Ishikawa (cell line): ENCODE data around the gene LIMS2.

Experiments
- CEBPB ChIP-seq: IDR thresholded peaks from 2 replicates; pipeline ENCODE4 v1.6.1; 2012
- CREB1 ChIP-seq: IDR thresholded peaks from 2 replicates; pipeline ENCODE4 v1.6.1; 2012; ENCODE audit warnings: low read depth
- EGR1 ChIP-seq: IDR thresholded peaks from 2 replicates; pipeline ENCODE4 v1.6.1; 2012
- EP300 ChIP-seq: IDR thresholded peaks from 2 replicates; pipeline ENCODE4 v1.6.1; 2012; ENCODE audit warnings: borderline replicate concordance
- FOXM1 ChIP-seq: IDR thresholded peaks from 2 replicates; pipeline ENCODE4 v1.6.1; 2012; ENCODE audit warnings: low read depth, borderline replicate concordance
- NFIC ChIP-seq: IDR thresholded peaks from 2 replicates; pipeline ENCODE4 v1.6.1; 2012
- RAD21 ChIP-seq: IDR thresholded peaks from 2 replicates; pipeline ENCODE4 v1.6.1; 2012; ENCODE audit warnings: low read depth
- TAF1 ChIP-seq: IDR thresholded peaks from 2 replicates; pipeline ENCODE4 v1.6.1; 2012; ENCODE audit warnings: low read depth, mild to moderate bottlenecking
- TCF12 ChIP-seq: IDR thresholded peaks from 2 replicates; pipeline ENCODE4 v1.6.1; 2012; ENCODE audit warnings: low read depth
- TEAD4 ChIP-seq: IDR thresholded peaks from 2 replicates; pipeline ENCODE4 v1.6.1; 2012
- YY1 ChIP-seq: IDR thresholded peaks from 2 replicates; pipeline ENCODE4 v1.6.1; 2012; ENCODE audit warnings: low read depth
- ZBTB7A ChIP-seq: IDR thresholded peaks from 2 replicates; pipeline ENCODE4 v1.6.1; 2012; ENCODE audit warnings: low read depth
- TF ChIP-seq, protein P1 (sequence below): IDR thresholded peaks from 2 replicates; pipeline ENCODE4 v1.6.1; 2012
- TF ChIP-seq, protein P2 (sequence below): IDR thresholded peaks from 2 replicates; pipeline ENCODE4 v1.6.1; 2012
- TF ChIP-seq, protein P3 (sequence below): IDR thresholded peaks from 2 replicates; pipeline ENCODE4 v1.6.1; 2012; ENCODE audit warnings: low read depth, mild to moderate bottlenecking

The LIMS2 gene

DNA sequence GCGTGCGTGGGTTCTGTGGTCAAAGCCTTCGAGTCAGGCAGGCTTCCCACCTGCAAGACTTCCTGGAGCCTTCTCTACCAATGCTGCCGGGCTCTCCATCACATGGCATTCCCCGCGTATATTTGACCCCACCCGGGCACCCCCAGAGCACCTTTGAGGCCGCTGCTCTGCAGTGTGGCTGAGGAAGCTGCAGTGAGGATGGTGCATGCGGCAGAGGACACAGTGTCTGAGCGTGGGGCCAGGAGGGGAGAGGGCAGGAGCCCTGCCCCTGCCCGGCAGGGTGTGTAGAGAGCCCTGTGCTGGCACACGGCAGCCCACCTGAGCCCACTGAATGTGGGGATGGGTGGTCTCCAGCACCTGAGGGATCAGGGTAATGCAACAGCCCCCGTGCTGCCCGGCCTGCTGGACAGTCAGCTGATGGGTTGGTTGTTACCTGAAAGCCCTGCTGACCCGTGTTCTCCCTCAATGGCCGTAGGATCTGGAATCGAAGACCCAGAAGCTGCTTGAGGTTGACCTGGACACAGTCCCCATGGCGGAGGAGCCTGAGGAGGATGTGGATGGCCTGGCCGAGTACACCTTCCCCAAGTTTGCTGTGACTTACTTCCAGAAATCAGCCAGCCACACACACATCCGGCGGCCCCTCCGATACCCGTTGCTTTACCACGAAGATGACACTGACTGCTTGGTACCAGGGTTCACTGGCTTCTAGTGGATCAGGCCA lies 66.1 kb downstream of the LIMS2 start:
- TF ChIP-seq NFIC (no peak), TEAD4 (no peak), EGR1 (no peak), YY1 (no peak), CREB1 (no peak), TCF12 (no peak), TAF1 (no peak), FOXM1 (no peak), RAD21 (no peak)
- TF ChIP-seq, protein P1, sequence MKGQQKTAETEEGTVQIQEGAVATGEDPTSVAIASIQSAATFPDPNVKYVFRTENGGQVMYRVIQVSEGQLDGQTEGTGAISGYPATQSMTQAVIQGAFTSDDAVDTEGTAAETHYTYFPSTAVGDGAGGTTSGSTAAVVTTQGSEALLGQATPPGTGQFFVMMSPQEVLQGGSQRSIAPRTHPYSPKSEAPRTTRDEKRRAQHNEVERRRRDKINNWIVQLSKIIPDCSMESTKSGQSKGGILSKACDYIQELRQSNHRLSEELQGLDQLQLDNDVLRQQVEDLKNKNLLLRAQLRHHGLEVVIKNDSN = no peak
- TF ChIP-seq, protein P2, sequence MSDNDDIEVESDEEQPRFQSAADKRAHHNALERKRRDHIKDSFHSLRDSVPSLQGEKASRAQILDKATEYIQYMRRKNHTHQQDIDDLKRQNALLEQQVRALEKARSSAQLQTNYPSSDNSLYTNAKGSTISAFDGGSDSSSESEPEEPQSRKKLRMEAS = no peak

DNA sequence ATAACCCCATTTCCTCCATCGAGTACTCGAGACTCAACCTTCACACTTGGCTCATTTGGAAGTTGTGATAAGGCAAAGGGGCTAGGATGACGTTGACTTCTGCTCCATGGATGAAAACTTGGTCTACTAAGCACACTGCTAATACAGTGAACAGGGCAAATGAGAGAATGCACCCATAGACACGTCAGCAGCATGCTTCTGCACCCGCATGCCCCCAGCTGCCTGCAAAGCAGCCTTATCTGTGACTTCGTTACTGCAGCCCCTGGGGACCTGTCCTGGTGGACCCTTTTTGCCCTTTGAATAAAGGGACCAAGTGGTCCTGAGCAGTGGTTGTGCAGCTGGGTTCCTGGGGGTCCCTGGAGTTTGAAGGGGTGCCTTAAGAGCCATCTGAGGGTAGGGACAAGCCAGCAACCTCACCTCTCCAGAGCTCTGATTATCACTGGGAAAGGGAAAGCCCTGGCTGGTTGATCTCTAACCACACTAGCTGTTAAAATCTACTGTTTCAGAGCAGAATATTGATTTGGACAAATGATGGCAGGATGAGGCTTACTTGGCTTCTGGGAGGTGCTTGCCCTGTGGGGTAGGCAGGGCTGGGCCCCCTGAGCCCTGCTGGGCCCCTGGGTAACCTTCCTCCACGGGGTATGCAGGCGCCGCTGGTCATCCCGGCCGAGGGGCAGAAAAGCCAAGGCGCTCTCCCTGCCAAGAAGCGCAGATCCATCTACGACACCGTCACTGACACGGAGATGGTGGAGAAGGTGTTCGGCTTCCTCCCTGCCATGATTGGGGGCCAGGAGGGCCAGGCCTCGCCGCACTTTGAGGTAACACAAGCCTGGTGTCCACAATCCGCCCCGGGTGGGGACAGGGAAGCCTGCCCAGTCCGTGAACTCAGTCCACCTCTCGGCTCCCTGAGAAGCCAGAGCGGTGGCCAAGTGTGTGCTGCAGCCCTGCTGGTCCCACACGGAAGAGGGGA lies 67.0 kb downstream of the LIMS2 start:
- no peak for TF ChIP-seq YY1
- TF ChIP-seq TAF1 = no peak
- no peak for TF ChIP-seq ZBTB7A

- TF ChIP-seq TAF1 (no peak), CEBPB (no peak), CREB1 (no peak), FOXM1 (no peak), TEAD4 (no peak), YY1 (no peak), NFIC (no peak), RAD21 (no peak), TCF12 (no peak), EGR1 (no peak), EP300 (no peak), ZBTB7A (no peak)
- TF ChIP-seq, protein P1 = no peak
- TF ChIP-seq, protein P3, sequence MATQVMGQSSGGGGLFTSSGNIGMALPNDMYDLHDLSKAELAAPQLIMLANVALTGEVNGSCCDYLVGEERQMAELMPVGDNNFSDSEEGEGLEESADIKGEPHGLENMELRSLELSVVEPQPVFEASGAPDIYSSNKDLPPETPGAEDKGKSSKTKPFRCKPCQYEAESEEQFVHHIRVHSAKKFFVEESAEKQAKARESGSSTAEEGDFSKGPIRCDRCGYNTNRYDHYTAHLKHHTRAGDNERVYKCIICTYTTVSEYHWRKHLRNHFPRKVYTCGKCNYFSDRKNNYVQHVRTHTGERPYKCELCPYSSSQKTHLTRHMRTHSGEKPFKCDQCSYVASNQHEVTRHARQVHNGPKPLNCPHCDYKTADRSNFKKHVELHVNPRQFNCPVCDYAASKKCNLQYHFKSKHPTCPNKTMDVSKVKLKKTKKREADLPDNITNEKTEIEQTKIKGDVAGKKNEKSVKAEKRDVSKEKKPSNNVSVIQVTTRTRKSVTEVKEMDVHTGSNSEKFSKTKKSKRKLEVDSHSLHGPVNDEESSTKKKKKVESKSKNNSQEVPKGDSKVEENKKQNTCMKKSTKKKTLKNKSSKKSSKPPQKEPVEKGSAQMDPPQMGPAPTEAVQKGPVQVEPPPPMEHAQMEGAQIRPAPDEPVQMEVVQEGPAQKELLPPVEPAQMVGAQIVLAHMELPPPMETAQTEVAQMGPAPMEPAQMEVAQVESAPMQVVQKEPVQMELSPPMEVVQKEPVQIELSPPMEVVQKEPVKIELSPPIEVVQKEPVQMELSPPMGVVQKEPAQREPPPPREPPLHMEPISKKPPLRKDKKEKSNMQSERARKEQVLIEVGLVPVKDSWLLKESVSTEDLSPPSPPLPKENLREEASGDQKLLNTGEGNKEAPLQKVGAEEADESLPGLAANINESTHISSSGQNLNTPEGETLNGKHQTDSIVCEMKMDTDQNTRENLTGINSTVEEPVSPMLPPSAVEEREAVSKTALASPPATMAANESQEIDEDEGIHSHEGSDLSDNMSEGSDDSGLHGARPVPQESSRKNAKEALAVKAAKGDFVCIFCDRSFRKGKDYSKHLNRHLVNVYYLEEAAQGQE = no peak
- TF ChIP-seq, protein P2 = no peak
Observed at GRCh38 chr2:127607399-127607908, 67.9 kb downstream of the LIMS2 start.

DNA sequence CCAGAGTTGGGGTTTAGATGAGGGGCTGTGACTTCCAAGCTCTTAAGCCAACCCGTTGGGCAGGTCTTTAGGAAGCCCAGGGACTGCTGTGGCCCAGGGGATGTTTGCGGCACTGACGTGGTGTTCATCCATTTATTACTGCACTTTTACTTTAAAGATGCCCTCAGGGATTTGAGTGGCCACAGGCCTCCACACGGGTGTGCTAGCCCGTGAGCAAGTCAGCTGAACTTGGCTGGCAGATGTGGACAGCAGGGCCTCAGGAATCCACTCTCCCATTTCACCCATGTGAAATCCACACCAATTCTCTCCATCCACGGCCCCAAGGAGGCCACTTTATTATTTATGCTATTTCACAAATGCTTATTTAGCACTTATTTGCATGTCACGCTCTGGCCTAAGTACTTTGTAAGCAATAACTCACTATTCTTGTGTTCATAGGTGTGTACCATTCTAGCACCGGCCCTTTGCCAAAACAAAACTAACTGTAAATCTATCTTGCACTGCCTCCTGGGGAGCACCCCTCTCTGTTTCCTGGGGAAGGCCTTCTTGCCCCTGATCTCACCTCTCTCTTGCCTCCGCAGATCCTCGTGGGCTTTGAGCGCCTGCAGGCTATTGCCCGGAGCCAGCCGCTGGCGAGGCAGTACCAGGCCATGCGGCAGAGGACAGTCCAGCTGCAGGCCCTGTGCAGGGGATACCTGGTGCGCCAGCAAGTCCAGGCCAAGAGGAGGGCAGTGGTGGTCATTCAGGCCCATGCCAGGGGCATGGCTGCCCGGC lies 68.5 kb downstream of the LIMS2 start:
- TF ChIP-seq CEBPB (no peak), RAD21 (no peak), TAF1 (no peak), CREB1 (no peak), TCF12 (no peak), FOXM1 (no peak), YY1 (no peak), EP300 (no peak), ZBTB7A (no peak), EGR1 (no peak), TEAD4 (no peak), NFIC (no peak)
- TF ChIP-seq, protein P1 = no peak
- TF ChIP-seq, protein P2 = no peak
- TF ChIP-seq, protein P3 = no peak
